Activated CD4-positive, alpha-beta memory T cell treated with anti-CD3 and anti-CD28 coated beads for 36 hours (primary cell): ENCODE results near the gene SRCIN1. TPM values are rescaled to one million over a fixed set of nuclear protein-coding genes. Genes with fewer than 3 reads are reported as not detected.

Experiments
- CTCF ChIA-PET: fragments of 350-600 bp; sonication (Branson Sonifier 250); formaldehyde crosslinking; loops from one replicate; lab custom pipeline; 2021; ENCODE audit warnings: antibody characterized with exemption, inconsistent platforms; lab: Charles Lee
- POLR2A ChIA-PET: fragments of 350-600 bp; sonication (Branson Sonifier 250); formaldehyde crosslinking; loops from one replicate; lab custom pipeline; 2021; ENCODE audit warnings: antibody characterized with exemption; lab: Charles Lee
- DNase-seq: peaks from one replicate; pipeline ENCODE4 v3.0.0-alpha.2; 2020
- H3K27ac Mint-ChIP-seq: one replicate; pipeline ENCODE4 v1.8.0; 2021; ENCODE audit warnings: mixed read lengths
- H3K27me3 Mint-ChIP-seq: one replicate; pipeline ENCODE4 v1.8.0; 2021; ENCODE audit warnings: mixed read lengths
- H3K36me3 Mint-ChIP-seq: one replicate; pipeline ENCODE4 v1.8.0; 2021; ENCODE audit warnings: mixed read lengths
- H3K4me1 Mint-ChIP-seq: one replicate; pipeline ENCODE4 v1.8.0; 2021; ENCODE audit warnings: low read depth, mixed read lengths
- H3K4me3 Mint-ChIP-seq: one replicate; pipeline ENCODE4 v1.8.0; 2021; ENCODE audit warnings: mild to moderate bottlenecking, mixed read lengths
- H3K9me3 Mint-ChIP-seq: one replicate; pipeline ENCODE4 v1.8.0; 2021; ENCODE audit warnings: mixed read lengths
- intact Hi-C: fragments of 100-400 bp; cut with micrococcal nuclease; formaldehyde crosslinking; loops from one replicate; pipeline ENCODE4 v1.15.1; 2023
- total RNA-seq, 2 experiments: library from RNA; stranded (reverse); gene quantifications; one replicate each; pipeline ENCODE4 v1.2.3, GENCODE V29; 2021

SRCIN1 gene
- total RNA-seq, 2 experiments from 2014 or later = 0.92 to 1.6 TPM

GRCh38 chr17:38557836-38558727, 47.7 kb downstream of the SRCIN1 start:
- no peaks in the 10 kb centered on the region for H3K9me3 Mint-ChIP-seq
- peak overlapping the region; percentile 83 for H3K4me3 Mint-ChIP-seq
- no peaks in the 10 kb centered on the region for H3K36me3 Mint-ChIP-seq
- H3K27me3 Mint-ChIP-seq = peaks cover 21% of the 10 kb centered on the region
- DNase-seq = peak; percentile 93
- peaks cover 22% of the 10 kb centered on the region for H3K4me1 Mint-ChIP-seq
- intact Hi-C loops = loop anchor here (1.0 to 5.0 kb wide), 6 partner anchors 26 to 194 kb away; partner anchors contain the start of genes CISD3, PSMB3 and SRCIN1
- ChIA-PET POLR2A (interaction anchor here (0.7 to 2.5 kb wide), 4 partner anchors 8 to 143 kb away, joined by 3 to 9 read pairs (median 6); no protein-coding TSS in a partner anchor), CTCF (interaction anchor here (0.6 to 9.5 kb wide), 48 partner anchors 9 to 425 kb away, joined by 3 to 302 read pairs (median 5); partner anchors contain the start of genes CISD3, EPOP, PSMB3 and SRCIN1)
- H3K27ac Mint-ChIP-seq = no peak overlapping the region

DNA sequence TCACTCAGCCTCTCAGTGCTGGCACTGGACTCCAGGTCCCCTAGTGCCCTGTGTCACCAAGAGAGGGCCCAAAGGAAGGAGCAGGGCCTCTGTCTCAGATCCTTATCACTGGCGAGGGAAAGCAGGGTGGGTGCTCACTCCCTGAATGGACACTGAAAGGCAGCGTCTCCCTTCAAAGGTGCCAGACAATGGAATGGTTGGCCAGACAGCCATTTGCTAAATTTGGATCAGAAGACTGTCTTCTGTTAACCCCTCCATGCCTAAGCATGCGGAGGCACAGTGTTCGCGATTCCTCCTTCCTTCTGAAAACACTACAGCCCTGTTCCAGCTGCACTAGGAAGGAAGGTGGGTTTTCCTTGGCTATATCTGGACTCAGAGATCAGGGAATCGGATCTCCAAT, 48.4 kb downstream of the SRCIN1 start:
- no peak overlapping the region for H3K4me3 Mint-ChIP-seq
- peaks cover 14% of the 10 kb centered on the region for H3K27me3 Mint-ChIP-seq
- ChIA-PET POLR2A (interaction anchor here (2.5 kb wide), 1 partner anchor 25 kb away, joined by 9 read pairs; no protein-coding TSS in a partner anchor), CTCF (interaction anchor here (0.6 to 9.5 kb wide), 40 partner anchors 8 to 426 kb away, joined by 3 to 302 read pairs (median 5); partner anchors contain the start of genes CISD3, EPOP, PSMB3 and SRCIN1)
- no peak overlapping the region for H3K27ac Mint-ChIP-seq
- H3K9me3 Mint-ChIP-seq = no peaks in the 10 kb centered on the region
- no peak for DNase-seq
- intact Hi-C loops = loop anchor here (5.0 kb wide), 2 partner anchors 175 to 195 kb away; partner anchors contain the start of genes CISD3 and PSMB3
- peaks cover 20% of the 10 kb centered on the region for H3K4me1 Mint-ChIP-seq
- no peaks in the 10 kb centered on the region for H3K36me3 Mint-ChIP-seq

DNA sequence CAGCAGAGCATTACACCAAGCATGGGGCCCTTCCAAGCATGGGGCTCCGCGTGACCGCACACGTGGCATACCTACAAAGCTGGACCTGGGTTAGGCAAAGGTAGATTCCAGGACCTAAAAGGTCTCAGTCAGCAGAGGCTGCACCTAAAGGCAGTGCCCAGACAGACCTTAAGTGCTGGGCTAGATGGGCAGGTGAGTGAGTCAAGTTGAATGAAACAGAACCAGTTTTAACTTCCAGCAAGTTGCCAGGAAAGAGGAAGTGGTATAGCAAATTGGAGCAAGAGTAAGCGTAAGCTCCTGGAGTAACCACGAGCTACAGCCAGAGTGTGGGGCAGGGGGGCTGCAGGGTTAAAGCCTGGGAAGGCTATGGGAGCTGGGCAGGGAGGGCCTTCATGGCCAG, 49.5 kb downstream of the SRCIN1 start:
- no peak for DNase-seq
- POLR2A ChIA-PET = no interaction called here
- peaks cover 18% of the 10 kb centered on the region for H3K4me1 Mint-ChIP-seq
- no peak overlapping the region for H3K27ac Mint-ChIP-seq
- H3K36me3 Mint-ChIP-seq = no peaks in the 10 kb centered on the region
- no peak overlapping the region for H3K4me3 Mint-ChIP-seq
- CTCF ChIA-PET = interaction anchor here (1.0 to 9.5 kb wide), 4 partner anchors 27 to 108 kb away, joined by 3 to 302 read pairs (median 101); no protein-coding TSS in a partner anchor
- no peaks in the 10 kb centered on the region for H3K9me3 Mint-ChIP-seq
- intact Hi-C loops = loop anchor here (5.0 kb wide), 2 partner anchors 176 to 196 kb away; partner anchors contain the start of genes CISD3 and PSMB3
- H3K27me3 Mint-ChIP-seq = peaks cover 12% of the 10 kb centered on the region

GRCh38 chr17:38554430-38555350, 51.1 kb downstream of the SRCIN1 start:
- H3K27me3 Mint-ChIP-seq = peaks cover 2% of the 10 kb centered on the region
- intact Hi-C loops = loop anchor here (5.0 kb wide), 2 partner anchors 178 to 198 kb away; partner anchors contain the start of genes CISD3 and PSMB3

DNA sequence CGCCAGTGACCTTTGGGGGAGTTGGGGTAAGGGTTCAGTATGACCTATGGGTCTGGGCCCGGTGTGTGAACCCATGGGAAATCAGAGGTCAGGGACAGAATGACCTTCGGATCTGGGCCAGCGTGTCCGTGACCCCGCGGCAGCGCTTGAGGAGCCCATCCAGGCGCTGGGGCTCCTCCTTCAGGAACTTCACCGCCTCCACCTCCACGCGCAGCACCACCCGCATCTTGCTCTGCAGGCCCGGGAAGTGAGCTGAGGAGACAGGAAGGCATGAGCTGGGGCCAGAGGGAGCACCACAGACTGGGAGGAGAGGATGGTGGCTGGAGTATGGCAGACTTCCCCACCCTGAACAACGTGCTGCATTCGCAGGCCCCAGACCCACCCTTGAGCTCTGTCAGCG, 53.4 kb downstream of the SRCIN1 start:
- Mint-ChIP-seq H3K9me3 (no peaks in the 10 kb centered on the region), H3K4me3 (no peak overlapping the region), H3K27me3 (peaks cover 4% of the 10 kb centered on the region), H3K4me1 (no peaks in the 10 kb centered on the region), H3K36me3 (no peaks in the 10 kb centered on the region), H3K27ac (no peak overlapping the region)
- ChIA-PET POLR2A (no interaction called here), CTCF (interaction anchor here (1.4 to 9.5 kb wide), 2 partner anchors 53 to 112 kb away, joined by 3 to 302 read pairs; partner anchors contain the start of gene SRCIN1)
- no peak for DNase-seq
- intact Hi-C loops = no loop called here

More at GRCh38 chr17:38554430-38555350, 51.1 kb downstream of the SRCIN1 start:
- H3K9me3 Mint-ChIP-seq = no peaks in the 10 kb centered on the region
- DNase-seq = no peak
- H3K36me3 Mint-ChIP-seq = no peaks in the 10 kb centered on the region
- H3K4me1 Mint-ChIP-seq = peaks cover 16% of the 10 kb centered on the region
- H3K27ac Mint-ChIP-seq = no peak overlapping the region
- POLR2A ChIA-PET = no interaction called here
- CTCF ChIA-PET = interaction anchor here (1.1 to 9.5 kb wide), 6 partner anchors 17 to 110 kb away, joined by 3 to 302 read pairs (median 5); no protein-coding TSS in a partner anchor
- H3K4me3 Mint-ChIP-seq = no peak overlapping the region

GRCh38 chr17:38551121-38551520, 54.6 kb downstream of the SRCIN1 start:
- H3K36me3 Mint-ChIP-seq = no peaks in the 10 kb centered on the region
- no peak overlapping the region for H3K27ac Mint-ChIP-seq
- CTCF ChIA-PET = interaction anchor here (3.9 kb wide), 1 partner anchor 7 kb away, joined by 20 read pairs; no protein-coding TSS in a partner anchor
- no peaks in the 10 kb centered on the region for H3K4me1 Mint-ChIP-seq
- no peak for DNase-seq
- POLR2A ChIA-PET = no interaction called here
- no peak overlapping the region for H3K4me3 Mint-ChIP-seq
- peaks cover 12% of the 10 kb centered on the region for H3K27me3 Mint-ChIP-seq
- H3K9me3 Mint-ChIP-seq = no peaks in the 10 kb centered on the region
- intact Hi-C loops = no loop called here

- Mint-ChIP-seq H3K4me1 (no peaks in the 10 kb centered on the region), H3K27ac (no peak overlapping the region), H3K9me3 (no peaks in the 10 kb centered on the region), H3K4me3 (no peak overlapping the region), H3K36me3 (no peaks in the 10 kb centered on the region), H3K27me3 (peaks cover 12% of the 10 kb centered on the region)
- DNase-seq = no peak
- intact Hi-C loops = no loop called here
- ChIA-PET POLR2A (interaction anchor here (0.7 kb wide), 1 partner anchor 8 kb away, joined by 3 read pairs; no protein-coding TSS in a partner anchor), CTCF (interaction anchor here (3.9 kb wide), 1 partner anchor 8 kb away, joined by 20 read pairs; no protein-coding TSS in a partner anchor)
These were observed 55.1 kb downstream of the SRCIN1 start for GRCh38 chr17:38550661-38551060.

DNA sequence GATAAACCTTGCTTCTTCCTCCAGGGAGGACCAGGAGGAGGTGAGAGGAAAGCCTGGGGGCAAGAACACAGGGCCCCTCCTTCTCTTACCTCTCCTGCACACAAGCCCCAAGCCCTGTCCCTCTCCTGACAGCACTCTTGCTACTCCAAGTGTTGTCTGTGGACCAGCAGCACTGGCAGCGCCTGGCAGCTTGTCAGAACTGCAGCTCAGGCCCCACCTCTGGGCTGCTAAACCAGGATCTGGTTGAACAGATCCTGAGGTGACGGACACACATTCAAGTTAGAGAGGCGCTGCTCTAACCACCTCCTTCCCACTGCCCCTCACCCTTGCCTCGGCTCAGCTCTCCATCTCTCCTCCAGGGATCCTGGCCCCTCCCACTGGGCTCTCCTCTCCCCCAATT, 56.5 kb downstream of the SRCIN1 start:
- POLR2A ChIA-PET = no interaction called here
- no peaks in the 10 kb centered on the region for H3K9me3 Mint-ChIP-seq
- no peaks in the 10 kb centered on the region for H3K36me3 Mint-ChIP-seq
- H3K27me3 Mint-ChIP-seq = peaks cover 12% of the 10 kb centered on the region
- CTCF ChIA-PET = interaction anchor here (1.3 to 3.9 kb wide), 2 partner anchors 9 to 40 kb away, joined by 3 to 20 read pairs; no protein-coding TSS in a partner anchor
- H3K27ac Mint-ChIP-seq = no peak overlapping the region
- intact Hi-C loops = no loop called here
- H3K4me3 Mint-ChIP-seq = no peak overlapping the region
- no peak for DNase-seq
- no peaks in the 10 kb centered on the region for H3K4me1 Mint-ChIP-seq

DNA sequence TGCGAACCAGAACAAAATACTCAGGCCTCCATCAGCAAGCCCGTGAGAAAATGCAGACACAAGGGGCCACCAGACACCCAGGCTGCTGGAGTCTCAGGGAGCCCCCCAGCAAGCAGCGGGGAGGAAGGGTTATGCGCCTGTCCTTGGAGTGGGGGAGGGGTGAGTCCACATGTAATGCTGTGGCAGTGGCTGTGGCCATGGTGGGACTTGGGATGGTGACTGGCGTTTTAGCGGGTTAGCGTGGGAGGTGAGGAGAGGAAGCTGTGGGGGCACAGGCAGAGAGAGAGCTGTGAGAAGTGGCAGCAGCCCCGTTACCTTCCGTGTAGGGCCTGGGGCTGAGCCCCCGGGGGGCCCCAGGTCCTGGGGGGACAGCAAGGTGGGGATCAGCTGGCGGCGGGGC, 58.3 kb downstream of the SRCIN1 start:
- ChIA-PET POLR2A (interaction anchor here (0.6 kb wide), 1 partner anchor 121 kb away, joined by 3 read pairs; no protein-coding TSS in a partner anchor), CTCF (interaction anchor here (0.6 to 3.9 kb wide), 4 partner anchors 10 to 119 kb away, joined by 3 to 20 read pairs (median 4); no protein-coding TSS in a partner anchor)
- H3K9me3 Mint-ChIP-seq = no peaks in the 10 kb centered on the region
- H3K36me3 Mint-ChIP-seq = no peaks in the 10 kb centered on the region
- intact Hi-C loops = no loop called here
- no peak overlapping the region for H3K27ac Mint-ChIP-seq
- DNase-seq = no peak
- no peaks in the 10 kb centered on the region for H3K4me1 Mint-ChIP-seq
- H3K27me3 Mint-ChIP-seq = peaks cover 15% of the 10 kb centered on the region
- H3K4me3 Mint-ChIP-seq = no peak overlapping the region

DNA sequence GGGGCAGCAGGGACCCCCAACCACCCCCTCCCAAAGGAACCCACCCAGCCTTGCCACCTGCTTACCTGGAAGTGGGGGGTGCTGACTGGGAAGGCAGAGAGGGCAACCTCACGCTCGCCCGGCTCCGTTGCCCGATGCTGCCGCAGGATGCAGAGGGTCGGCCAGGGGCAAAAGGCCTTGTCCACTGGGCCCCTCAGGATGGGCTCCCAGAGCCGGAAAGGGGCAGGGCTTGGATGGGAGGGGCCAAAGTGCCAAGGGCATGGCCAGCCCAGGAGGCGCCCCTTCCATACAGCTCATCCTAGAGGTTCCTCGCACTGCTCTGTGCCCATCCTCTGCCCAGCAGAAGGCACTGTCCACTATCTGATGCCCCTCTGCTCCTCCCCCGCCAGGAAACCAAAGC, 59.4 kb downstream of the SRCIN1 start:
- POLR2A ChIA-PET = no interaction called here
- Mint-ChIP-seq H3K27ac (no peak overlapping the region), H3K36me3 (no peaks in the 10 kb centered on the region), H3K9me3 (no peaks in the 10 kb centered on the region), H3K4me3 (no peak overlapping the region), H3K4me1 (no peaks in the 10 kb centered on the region), H3K27me3 (peaks cover 18% of the 10 kb centered on the region)
- CTCF ChIA-PET = interaction anchor here (1.5 to 1.8 kb wide), 2 partner anchors 9 to 11 kb away, joined by 3 to 5 read pairs; no protein-coding TSS in a partner anchor
- no peak for DNase-seq
- intact Hi-C loops = no loop called here
